HL-60/S4 treated with retinoic acid at 250 ng/mL for 4 days and 3 days (cell line): ENCODE results near the gene OBSL1.

Experiments used
- in situ Hi-C: fragments of 300-500 bp; cut with MboI; formaldehyde crosslinking; loops from 2 replicates; pipeline ENCODE4 v1.7.0; 2022; ENCODE audit warnings: low sequenced_read_pairs

OBSL1 gene

DNA sequence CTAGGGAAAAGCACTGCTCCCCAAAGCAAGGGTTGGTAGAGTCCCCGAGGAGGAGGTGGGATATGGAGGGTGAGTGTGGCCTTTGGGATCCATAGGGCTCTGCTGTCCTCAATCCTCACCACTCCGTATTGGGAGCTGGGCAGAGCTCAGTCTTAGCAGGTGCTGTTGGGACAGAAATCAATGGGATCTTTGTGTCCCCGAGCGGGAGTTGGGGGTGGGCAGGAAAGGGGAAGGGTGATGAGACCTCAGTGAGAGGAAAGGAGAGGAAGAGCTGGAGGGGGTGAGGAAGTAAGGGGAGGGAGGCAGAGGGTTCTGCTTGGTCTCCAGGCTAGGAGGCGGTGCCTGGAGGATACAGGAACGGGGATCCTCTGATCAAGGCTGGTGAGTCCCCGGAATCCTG lies 54.5 kb downstream of the OBSL1 start:
- in situ Hi-C loops, result no loop called here

DNA sequence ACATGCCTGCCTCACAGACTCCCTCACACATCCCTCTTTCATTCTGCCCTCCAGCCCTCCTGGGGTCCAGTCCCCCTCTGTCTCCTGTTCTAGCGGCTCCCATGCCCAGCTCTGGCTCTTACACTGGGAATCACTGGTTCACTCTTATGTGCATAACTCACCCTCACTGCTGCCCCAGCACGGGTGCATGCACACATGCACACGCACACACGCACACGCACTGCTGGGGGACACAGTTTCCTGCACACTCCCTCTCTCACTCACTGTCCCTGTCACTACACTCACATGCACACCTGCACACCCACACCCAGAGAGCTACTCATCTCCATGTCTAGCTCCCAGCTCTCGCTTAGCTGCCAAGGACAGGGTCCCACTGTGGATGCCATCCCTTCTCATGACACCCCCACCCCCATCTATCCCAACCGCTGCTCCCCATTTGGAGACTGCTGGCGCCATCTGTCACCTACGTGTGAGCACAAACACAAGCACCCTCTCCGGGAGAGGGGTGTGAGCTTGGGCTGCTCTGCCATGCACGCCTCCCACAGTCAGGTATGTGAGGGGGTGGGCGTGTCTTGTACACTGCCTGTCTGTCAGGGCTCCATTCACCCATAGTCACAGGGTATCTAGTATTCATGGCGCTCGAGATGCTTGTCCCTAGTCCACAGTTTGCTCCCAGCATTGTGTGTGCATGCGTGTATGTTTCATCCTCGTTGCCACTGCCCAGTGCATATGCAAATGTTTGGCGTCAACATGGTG lies 55.3 kb downstream of the OBSL1 start:
- in situ Hi-C loops, result no loop called here

GRCh38 chr2:219514836-219515235 lies 56.5 kb downstream of the OBSL1 start:
- in situ Hi-C loops, result no loop called here

DNA sequence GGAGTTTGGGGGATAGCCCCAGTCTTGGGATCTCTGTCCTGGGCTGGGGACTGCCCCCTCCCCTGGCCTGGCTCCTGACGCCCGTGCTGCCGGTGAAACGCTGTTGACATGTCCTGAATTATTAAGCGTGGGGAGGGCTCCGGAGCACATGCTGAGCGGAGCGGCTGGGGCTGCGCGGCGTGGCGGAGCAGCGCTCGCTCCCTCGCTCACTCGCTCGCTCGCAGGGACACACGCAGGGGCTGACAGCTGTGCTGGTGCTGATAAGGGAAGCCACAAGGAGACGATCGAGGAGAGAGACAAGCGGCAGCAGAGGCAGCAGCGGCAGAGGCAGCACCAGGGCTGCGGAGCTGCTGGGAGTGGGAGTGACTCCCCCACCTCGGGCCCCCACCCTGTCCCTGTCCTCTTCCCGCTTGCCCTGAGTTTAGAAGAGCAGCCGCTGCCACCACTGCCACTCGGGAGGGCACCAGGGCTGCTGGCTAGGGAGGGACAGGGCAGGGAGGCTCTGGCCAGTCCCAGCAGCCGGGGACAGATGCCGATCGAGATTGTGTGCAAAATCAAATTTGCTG lies 57.1 kb downstream of the OBSL1 start, which contains the start of gene ASIC4:
ASIC4 (plus strand) TSS at position 287 of the 566 bp plus-strand sequence; CDS start at position 530, 243 bp downstream.
- in situ Hi-C loops, result no loop called here

- in situ Hi-C loops, result no loop called here
Observed at GRCh38 chr2:219513787-219514186, 57.6 kb downstream of the OBSL1 start.

GRCh38 chr2:219512524-219513216 lies 58.7 kb downstream of the OBSL1 start:
- in situ Hi-C loops, result no loop called here

DNA sequence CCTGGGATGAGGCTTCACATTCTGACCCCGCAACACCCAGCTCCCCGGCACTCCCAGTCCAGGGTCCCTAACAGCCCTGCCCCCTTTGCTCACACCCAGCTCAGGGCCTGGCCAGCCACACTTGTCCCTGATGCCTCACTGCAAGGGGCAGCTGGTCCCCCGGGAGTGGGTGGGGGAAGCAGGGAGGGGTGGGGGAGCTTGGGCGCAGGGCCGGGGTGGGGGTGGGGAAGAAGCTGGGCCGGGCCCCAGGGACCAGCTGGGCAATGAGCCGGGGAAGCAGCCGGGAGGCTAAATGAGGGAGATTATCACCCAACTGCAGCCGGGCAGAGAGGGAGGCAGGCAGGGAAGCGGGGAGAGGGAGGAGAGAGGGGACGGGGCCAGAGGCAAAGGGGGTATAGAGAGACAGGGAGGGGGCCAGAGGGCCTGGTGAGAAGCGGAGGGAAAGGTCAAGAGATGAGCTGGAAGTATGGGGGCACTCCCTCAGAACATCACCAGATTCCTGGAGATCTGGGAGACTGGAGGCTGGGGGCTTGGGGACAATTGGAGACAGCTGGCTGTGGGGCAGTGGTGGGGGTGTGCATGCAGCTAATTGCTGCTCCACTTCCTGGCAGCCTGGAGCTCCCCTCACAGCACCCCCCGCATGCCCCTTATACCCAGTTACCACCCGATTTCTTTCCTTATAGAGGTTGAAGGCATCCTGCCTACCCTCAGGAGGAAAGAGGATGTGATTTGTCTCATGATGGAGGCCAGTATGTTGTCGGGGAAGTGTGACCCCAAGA lies 59.6 kb downstream of the OBSL1 start:
- in situ Hi-C loops, result no loop called here

DNA sequence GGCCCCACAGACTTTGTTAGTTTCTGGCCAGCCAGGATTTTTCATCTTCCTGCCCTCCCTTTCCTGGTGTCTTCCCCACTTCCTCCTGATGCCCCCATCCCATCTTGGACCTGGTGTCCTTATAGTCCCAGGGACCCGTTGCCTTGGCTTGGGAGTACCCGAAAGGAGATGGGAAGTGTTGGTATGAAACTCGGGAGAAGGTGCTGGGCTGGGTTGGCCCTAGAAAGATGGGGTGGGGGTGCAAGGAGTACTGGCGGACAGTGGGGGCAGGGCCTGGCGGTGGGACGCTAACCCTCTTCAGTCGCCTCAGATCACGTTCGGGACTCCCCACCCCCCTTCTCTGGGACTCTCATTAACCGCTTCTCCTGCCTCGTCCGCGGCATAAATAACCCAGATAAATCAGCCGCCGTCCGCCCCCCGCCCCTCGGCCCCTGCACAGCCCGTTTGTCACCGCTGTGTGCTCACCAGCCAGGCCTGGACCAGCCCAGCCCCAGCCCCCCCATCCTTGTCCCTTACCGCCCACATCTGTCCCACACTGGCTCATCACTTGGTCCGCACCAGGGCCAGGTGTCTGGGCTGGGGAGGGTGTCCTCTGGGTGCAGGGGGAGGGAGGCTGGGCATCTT lies 60.7 kb downstream of the OBSL1 start:
- in situ Hi-C loops, result no loop called here

DNA sequence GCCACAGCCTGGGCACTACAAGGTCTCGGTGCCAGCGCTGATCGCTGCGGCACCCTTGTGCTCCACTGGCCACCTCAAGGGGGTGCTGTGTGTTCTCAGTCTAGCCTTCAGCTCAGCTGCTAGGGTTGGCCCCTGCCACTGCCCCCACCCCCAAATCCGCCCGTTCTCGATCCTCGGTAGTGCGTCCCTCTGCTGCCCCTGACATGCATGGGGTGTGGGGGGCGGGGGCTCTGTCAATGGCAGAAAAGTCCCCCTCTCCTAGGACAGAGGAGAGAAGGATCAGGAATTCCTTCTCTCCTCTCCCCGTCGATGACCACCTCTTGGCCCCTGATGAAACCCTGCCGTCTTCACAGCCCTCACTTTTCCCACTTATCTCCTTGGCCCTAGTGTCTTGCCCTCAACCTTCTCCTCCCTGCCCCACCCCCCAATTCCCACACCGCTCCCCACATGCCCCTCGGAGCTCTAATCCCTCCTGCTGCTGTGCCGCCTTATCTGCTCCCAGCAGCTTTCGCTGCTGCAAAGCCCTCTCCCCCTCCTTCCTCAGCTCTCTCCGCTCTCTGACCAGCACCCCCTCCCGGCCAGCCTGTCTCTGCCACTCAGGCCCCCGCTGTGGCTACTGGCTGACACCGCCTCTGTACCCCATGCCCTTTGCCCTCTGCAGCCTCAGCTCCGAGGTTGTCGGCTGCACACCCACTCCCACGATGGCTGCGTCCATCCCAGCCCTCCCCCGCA lies 61.4 kb downstream of the OBSL1 start:
- in situ Hi-C loops, result no loop called here

DNA sequence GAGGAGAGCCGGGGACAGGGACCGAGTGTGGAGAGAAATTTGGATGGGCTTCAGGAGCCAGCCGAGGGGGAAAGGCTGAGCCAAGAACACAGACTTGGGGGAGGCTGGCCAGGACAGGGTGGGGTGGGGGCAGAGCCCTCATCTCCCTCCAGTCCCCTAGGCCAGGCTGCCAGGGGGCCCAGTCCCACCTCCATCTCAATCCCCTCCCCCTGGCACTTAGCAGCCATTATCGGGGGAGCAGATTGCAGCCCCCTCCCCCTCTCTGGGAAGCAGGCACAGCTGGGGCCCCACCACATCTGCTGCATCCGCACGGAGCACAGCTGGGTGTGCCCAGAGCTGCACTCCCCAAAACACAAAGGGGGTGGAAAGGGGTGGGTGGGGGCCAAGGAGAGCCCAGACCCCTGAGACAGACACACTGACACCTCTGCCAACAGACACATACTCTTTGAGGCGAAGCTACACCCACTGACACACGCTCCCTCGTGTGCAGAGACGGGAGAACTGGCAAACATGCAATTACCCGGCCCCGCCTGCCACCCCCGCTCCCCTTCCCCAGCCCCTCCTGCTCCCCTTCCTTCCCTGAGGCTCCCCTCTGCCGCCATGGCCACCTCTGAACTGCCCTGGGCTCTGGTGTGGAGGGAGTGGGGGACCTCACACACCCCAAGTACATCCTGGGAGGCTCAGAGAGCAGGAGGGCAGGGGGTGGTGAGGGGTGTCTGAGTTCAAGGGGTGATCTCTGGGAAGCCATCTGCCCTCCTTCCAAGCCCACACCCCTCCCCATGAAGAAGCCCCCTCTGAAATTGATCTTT lies 62.2 kb downstream of the OBSL1 start:
- in situ Hi-C loops, result no loop called here

GRCh38 chr2:219508444-219508734 lies 63.0 kb downstream of the OBSL1 start:
- in situ Hi-C loops, result no loop called here

DNA sequence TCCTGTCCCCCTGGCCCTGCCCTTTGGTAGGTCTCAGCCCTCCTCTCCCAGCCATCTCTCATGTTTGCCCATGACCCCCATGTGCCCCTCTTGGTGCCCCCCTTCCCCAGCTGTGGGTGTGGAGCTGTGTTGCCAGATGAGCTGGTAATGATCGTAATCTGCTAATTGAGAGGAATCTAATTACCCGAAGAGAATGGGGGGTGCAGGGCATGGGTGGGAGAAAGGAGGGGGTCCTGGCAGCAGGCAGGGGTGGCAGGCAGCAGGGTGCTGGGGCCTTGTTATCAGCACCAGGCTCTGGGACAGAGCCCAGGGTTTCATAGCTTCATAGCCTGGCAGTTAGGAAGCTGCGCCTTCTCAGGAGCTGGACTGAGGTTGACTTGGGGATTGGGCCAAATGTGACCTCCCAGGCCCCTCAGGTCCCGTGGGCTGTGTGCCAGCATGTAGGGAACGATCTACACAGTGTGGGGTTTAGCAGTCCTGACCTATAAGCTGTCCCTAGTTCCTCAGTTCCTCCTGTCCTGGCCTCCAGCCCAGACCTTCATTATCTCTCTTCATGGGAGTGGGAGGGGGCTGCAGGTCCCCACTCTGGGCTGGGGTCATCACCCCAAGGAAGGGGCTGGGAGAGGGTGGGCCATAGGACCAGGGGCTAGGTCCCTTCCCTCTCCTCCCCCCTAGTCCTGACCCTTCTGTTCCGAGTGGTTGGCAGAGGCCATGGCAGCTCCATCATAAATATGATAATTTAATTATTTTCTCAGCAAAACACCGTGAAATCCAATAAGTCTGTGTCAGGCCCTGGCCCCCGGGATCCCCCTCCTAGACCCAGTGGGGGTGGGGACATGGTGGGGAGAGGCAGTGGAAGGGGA lies 63.5 kb downstream of the OBSL1 start:
- in situ Hi-C loops, result no loop called here

- in situ Hi-C loops, result no loop called here
Observed at GRCh38 chr2:219506802-219507526, 64.4 kb downstream of the OBSL1 start.

- in situ Hi-C loops, result no loop called here
Observed at GRCh38 chr2:219506153-219506801, 65.1 kb downstream of the OBSL1 start.

DNA sequence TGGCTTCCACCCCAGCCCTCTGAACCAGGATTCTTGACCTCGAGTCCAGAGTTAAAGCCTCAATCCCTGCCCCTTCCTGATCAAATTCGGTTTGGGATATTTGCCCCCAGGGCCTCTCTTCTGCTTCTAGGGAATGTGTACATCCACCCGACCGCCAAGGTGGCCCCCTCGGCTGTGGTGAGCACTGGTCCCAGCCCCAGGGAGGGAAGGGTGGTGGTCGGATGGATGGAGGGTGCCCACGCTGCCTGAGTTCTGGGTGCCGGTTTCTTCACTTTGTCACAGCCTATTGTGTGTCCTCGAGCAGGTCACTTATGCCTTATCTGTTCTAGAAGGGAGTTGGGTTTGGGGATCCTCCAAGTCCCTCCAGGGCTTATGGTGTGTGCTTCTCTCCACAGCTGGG lies 65.8 kb downstream of the OBSL1 start:
- in situ Hi-C loops, result no loop called here

DNA sequence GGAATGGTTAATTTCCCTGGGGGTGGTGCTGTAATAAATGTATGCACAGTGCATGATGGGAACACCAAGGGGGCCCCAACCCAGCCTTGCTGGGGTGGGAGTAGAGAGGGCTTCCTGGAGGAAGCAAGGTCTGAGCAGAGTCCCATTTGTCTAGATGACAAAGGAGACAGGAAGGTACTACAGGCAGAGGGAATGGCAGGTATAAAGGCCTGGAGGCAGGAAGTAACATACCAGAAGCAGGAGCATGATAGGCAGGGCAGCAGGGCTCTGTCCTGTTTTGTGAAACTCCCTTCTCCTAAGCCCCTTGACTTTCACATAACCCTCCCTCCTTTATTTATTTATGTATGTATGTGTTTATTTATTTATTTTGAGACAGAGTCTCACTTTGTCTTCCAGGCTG lies 68.7 kb downstream of the OBSL1 start:
- in situ Hi-C loops, result no loop called here

- in situ Hi-C loops, result no loop called here
Observed at GRCh38 chr2:219501849-219502248, 69.5 kb downstream of the OBSL1 start.
